PC-3 (cell line): Measurements from ENCODE around the gene IARS1. TPM values are rescaled to one million over a fixed set of nuclear protein-coding genes. Genes with fewer than 3 reads are reported as not detected.

Experiments
- ATAC-seq: fragments of 200-7000 bp; cut with Tn5 transposase; 2 replicates; pipeline ENCODE4 v1.9.1; 2020; ENCODE audit warnings: mild to moderate bottlenecking, moderate library complexity
- BruUV-seq: library from RNA; stranded (reverse); fragments of 400-500 nt; replicated peaks from 2 replicates; lab custom pipeline; 2021; lab: Mats Ljungman, UMichigan
- CTCF ChIA-PET: fragments of 300-600 bp; sonication (Branson Sonifier 250); formaldehyde crosslinking; loops from one replicate; lab custom pipeline; 2022; ENCODE audit warnings: antibody characterized with exemption; lab: Charles Lee
- POLR2A ChIA-PET: fragments of 300-600 bp; sonication (Branson Sonifier 250); formaldehyde crosslinking; loops from one replicate; lab custom pipeline; 2022; ENCODE audit warnings: antibody characterized with exemption; ENCODE audit not compliant: unreplicated experiment; lab: Charles Lee
- DNase-seq: peaks from one replicate; pipeline ENCODE4 v3.0.0-alpha.2; 2015
- H2AFZ ChIP-seq: fragments of 300-600 bp; sonication (generic); 2 replicates; pipeline ENCODE4 v1.6.0; 2016; ENCODE audit warnings: antibody characterized with exemption, low read length
- H3F3A ChIP-seq: fragments of 300-600 bp; sonication (generic); one replicate; pipeline ENCODE4 v1.6.0; 2017; ENCODE audit warnings: antibody characterized with exemption, low read length, control low read depth, mild to moderate bottlenecking; ENCODE audit not compliant: unreplicated experiment
- H3K27ac ChIP-seq: fragments of 300-600 bp; sonication (generic); 2 replicates; pipeline ENCODE4 v1.5.1; 2016; ENCODE audit warnings: mild to moderate bottlenecking, low read length
- H3K27me3 ChIP-seq: fragments of 300-600 bp; sonication (generic); 2 replicates; pipeline ENCODE4 v1.6.1; 2016; ENCODE audit warnings: low read length, mixed read lengths
- H3K36me3 ChIP-seq: fragments of 300-600 bp; sonication (generic); 2 replicates; pipeline ENCODE4 v1.6.1; 2016; ENCODE audit warnings: low read depth, mixed run types, low read length, mixed read lengths
- H3K4me1 ChIP-seq: fragments of 300-600 bp; sonication (generic); 2 replicates; pipeline ENCODE4 v1.5.1; 2016; ENCODE audit warnings: low read length; ENCODE audit not compliant: insufficient read depth
- H3K4me2 ChIP-seq: fragments of 300-600 bp; sonication (generic); 2 replicates; pipeline ENCODE4 v1.6.0; 2016; ENCODE audit warnings: low read length
- H3K4me3 ChIP-seq: fragments of 300-600 bp; sonication (generic); 2 replicates; pipeline ENCODE4 v1.5.1; 2016; ENCODE audit warnings: mild to moderate bottlenecking, low read length, mixed read lengths
- H3K79me2 ChIP-seq: fragments of 300-600 bp; sonication (generic); 2 replicates; pipeline ENCODE4 v1.6.1; 2017; ENCODE audit warnings: low read length, mixed read lengths
- H3K9ac ChIP-seq: fragments of 300-600 bp; sonication (generic); 2 replicates; pipeline ENCODE4 v1.6.0; 2016; ENCODE audit warnings: mild to moderate bottlenecking, low read length
- H3K9me2 ChIP-seq: fragments of 300-600 bp; sonication (generic); replicated peaks from 2 replicates; pipeline ENCODE4 v1.6.1; 2016; ENCODE audit warnings: mixed run types, low read length, mixed read lengths
- H3K9me3 ChIP-seq: fragments of 300-600 bp; sonication (generic); 2 replicates; pipeline ENCODE4 v1.6.1; 2016; ENCODE audit warnings: low read length, mixed read lengths
- H4K20me1 ChIP-seq: fragments of 300-600 bp; sonication (generic); 2 replicates; pipeline ENCODE4 v1.6.1; 2016; ENCODE audit warnings: low read length, mixed read lengths
- EZH2 ChIP-seq: fragments of 300-600 bp; sonication (generic); IDR thresholded peaks from one replicate; pipeline ENCODE4 v1.6.1; 2017; ENCODE audit warnings: antibody characterized with exemption, mild to moderate bottlenecking, low read length; ENCODE audit not compliant: unreplicated experiment
- EZH2phosphoT487 ChIP-seq: fragments of 300-600 bp; sonication (generic); IDR thresholded peaks from 2 replicates; pipeline ENCODE4 v1.6.1; 2018; ENCODE audit warnings: mild to moderate bottlenecking, antibody characterized with exemption, low read length, borderline replicate concordance
- intact Hi-C: fragments of 100-400 bp; cut with micrococcal nuclease; formaldehyde crosslinking; loops from 2 replicates; pipeline ENCODE4 v1.9.0; 2023
- total RNA-seq: library from RNA; depleted of rRNA; stranded (reverse); fragments of >200 nt; gene quantifications from 2 replicates; pipeline ENCODE4 v1.2.3, GENCODE V29; 2014
- TF ChIP-seq, protein P1 (sequence below): fragments of 300-600 bp; sonication (generic); conservative IDR thresholded peaks from 2 replicates; pipeline ENCODE4 v1.5.1; 2017; ENCODE audit warnings: antibody characterized with exemption, low read depth, mild to moderate bottlenecking, low read length

IARS1 gene
- total RNA-seq, 1 experiment from 2014 or later: 128 TPM

DNA sequence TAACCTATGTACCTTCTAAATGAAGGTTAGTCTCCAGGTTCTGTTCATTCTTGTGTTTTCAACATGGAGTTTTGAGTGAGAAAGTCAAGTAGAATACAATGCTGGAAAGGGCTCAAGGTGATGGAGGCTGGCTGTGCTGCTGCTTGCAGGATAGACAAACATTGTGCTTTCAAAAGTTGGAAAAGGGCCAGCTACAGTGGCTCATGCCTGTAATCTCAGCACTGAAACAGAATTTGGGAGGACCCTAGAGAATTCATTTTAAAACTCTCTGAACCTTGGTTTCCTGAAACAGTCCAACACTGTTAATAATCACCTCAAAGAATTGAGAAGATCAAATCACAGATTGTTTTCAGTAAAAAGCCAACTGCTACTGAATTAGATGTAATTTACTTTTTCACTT is 15.4 kb upstream of the IARS1 start:
- H3K9me2 ChIP-seq: no peaks in the 10 kb centered on the region
- POLR2A ChIA-PET: no interaction called here
- BruUV-seq: no TSS peak
- DNase-seq (no peak), ATAC-seq (no peak)
- H3F3A ChIP-seq: no peaks in the 10 kb centered on the region
- H3K9ac ChIP-seq: no peak overlapping the region
- peaks cover 62% of the 10 kb centered on the region for H3K36me3 ChIP-seq
- no peak for TF ChIP-seq EZH2
- no peak for TF ChIP-seq EZH2phosphoT487
- TF ChIP-seq, protein P1, sequence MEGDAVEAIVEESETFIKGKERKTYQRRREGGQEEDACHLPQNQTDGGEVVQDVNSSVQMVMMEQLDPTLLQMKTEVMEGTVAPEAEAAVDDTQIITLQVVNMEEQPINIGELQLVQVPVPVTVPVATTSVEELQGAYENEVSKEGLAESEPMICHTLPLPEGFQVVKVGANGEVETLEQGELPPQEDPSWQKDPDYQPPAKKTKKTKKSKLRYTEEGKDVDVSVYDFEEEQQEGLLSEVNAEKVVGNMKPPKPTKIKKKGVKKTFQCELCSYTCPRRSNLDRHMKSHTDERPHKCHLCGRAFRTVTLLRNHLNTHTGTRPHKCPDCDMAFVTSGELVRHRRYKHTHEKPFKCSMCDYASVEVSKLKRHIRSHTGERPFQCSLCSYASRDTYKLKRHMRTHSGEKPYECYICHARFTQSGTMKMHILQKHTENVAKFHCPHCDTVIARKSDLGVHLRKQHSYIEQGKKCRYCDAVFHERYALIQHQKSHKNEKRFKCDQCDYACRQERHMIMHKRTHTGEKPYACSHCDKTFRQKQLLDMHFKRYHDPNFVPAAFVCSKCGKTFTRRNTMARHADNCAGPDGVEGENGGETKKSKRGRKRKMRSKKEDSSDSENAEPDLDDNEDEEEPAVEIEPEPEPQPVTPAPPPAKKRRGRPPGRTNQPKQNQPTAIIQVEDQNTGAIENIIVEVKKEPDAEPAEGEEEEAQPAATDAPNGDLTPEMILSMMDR: no peak
- H3K27me3 ChIP-seq: no peaks in the 10 kb centered on the region
- H3K79me2 ChIP-seq: peaks cover 6% of the 10 kb centered on the region; the same call in 1 of the 2 replicates
- intact Hi-C loops: no loop called here
- H4K20me1 ChIP-seq: no peaks in the 10 kb centered on the region
- no peak overlapping the region for H3K4me3 ChIP-seq
- no peaks in the 10 kb centered on the region for H3K4me1 ChIP-seq
- no peaks in the 10 kb centered on the region for H3K9me3 ChIP-seq
- no peak overlapping the region for H2AFZ ChIP-seq
- no peak overlapping the region for H3K4me2 ChIP-seq
- CTCF ChIA-PET: no interaction called here
- no peak overlapping the region for H3K27ac ChIP-seq

DNA sequence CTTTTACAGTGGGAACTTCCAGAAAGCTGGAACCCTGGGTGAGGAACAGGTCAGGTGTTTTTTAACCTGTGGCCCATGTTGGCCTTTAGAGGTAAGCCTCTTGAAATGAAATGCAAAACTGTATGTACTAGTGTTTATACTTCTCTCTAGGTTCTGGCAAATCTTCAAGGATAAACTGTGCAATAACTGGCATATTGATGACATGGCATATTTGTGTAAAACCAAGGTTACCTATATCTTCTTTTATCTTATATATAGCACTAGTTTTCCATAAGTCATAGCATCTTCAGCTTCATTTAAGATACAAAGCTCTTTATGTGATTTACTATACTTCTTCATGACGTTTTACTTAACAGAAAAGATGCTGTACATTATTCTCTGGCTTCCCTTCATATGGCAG is 7.4 kb upstream of the IARS1 start:
- ATAC-seq: no peak
- Histone ChIP-seq H3K9me3 (no peaks in the 10 kb centered on the region), H3K9ac (no peak overlapping the region), H3K79me2 (no peaks in the 10 kb centered on the region), H3K36me3 (peaks cover 65% of the 10 kb centered on the region), H3K27me3 (no peaks in the 10 kb centered on the region), H4K20me1 (no peaks in the 10 kb centered on the region), H2AFZ (no peak overlapping the region), H3K4me3 (no peak overlapping the region), H3K4me2 (no peak overlapping the region), H3F3A (no peaks in the 10 kb centered on the region), H3K4me1 (no peaks in the 10 kb centered on the region), H3K27ac (no peak overlapping the region), H3K9me2 (no peaks in the 10 kb centered on the region)
- TF ChIP-seq, protein P1: no peak
- TF ChIP-seq EZH2phosphoT487: no peak
- intact Hi-C loops: no loop called here
- CTCF ChIA-PET: no interaction called here
- POLR2A ChIA-PET: no interaction called here
- no peak for DNase-seq
- BruUV-seq: no TSS peak

- Histone ChIP-seq H3K9me3 (no peaks in the 10 kb centered on the region), H3F3A (no peaks in the 10 kb centered on the region), H3K9ac (no peak overlapping the region), H3K36me3 (peaks cover 52% of the 10 kb centered on the region), H4K20me1 (no peaks in the 10 kb centered on the region), H2AFZ (no peak overlapping the region), H3K79me2 (peaks cover 7% of the 10 kb centered on the region; the same call in 1 of the 2 replicates), H3K4me1 (peaks cover 8% of the 10 kb centered on the region), H3K27ac (no peak overlapping the region), H3K4me3 (no peak overlapping the region), H3K27me3 (no peaks in the 10 kb centered on the region), H3K9me2 (no peaks in the 10 kb centered on the region), H3K4me2 (no peak overlapping the region)
- intact Hi-C loops: no loop called here
- ChIA-PET POLR2A (no interaction called here), CTCF (no interaction called here)
- no TSS peak for BruUV-seq
- DNase-seq: no peak
- ATAC-seq: no peak
- no peak for TF ChIP-seq EZH2phosphoT487
- TF ChIP-seq, protein P1: no peak
- TF ChIP-seq EZH2: no peak
Observed at GRCh38 chr9:92299116-92299515, 5.6 kb upstream of the IARS1 start.
